ENCODE measurements around the gene TM4SF20. TPM values are rescaled to one million over a fixed set of nuclear protein-coding genes. Genes with fewer than 3 reads are reported as not detected.

TM4SF20 gene
- total and polyA plus RNA-seq, 10 of the 15 experiments (the other 5 are each of a cell fraction or from before 2014, with no cell fraction given): 0.04 to 0.07 TPM; not detected in 8

Other genes starting within 250 kb of the TM4SF20 start
Only the 7 nearest of the 8 such genes appear.
- 2.4 and 2.5 TPM in 2 replicates for gene COL4A4, start 215.1 kb downstream of the TM4SF20 start, total RNA-seq (2014; rRNA removed)
- gene COL4A4, start 215.1 kb downstream of the TM4SF20 start, total RNA-seq (2014; rRNA removed; fragmentation: Illumina TruSeq; extraction: Trizol): 2.0 and 2.6 TPM in 2 replicates
- 3.4 and 4.0 TPM in 2 replicates for gene COL4A4, start 215.1 kb downstream of the TM4SF20 start, total RNA-seq (2021)
- gene COL4A4, start 215.1 kb downstream of the TM4SF20 start, polyA plus RNA-seq (2011; rRNA removed): 0.19 and 0.26 TPM in 2 replicates
- gene COL4A4, start 215.1 kb downstream of the TM4SF20 start, polyA plus RNA-seq (2014; fragmentation: Illumina TruSeq; extraction: Trizol): 2.3 and 2.4 TPM in 2 replicates
- gene COL4A4, start 215.1 kb downstream of the TM4SF20 start, polyA plus RNA-seq (2014; fragmentation: Nextera tagmentation; extraction: Ambion mirVana): under 1 TPM; 0.42 to 0.48 TPM
- 1.9 TPM in 2 replicates for gene COL4A4, start 215.1 kb downstream of the TM4SF20 start, polyA plus RNA-seq (2014; rRNA removed)
- 1 to 10 TPM; 2.2 to 2.7 TPM for gene COL4A4, start 215.1 kb downstream of the TM4SF20 start, polyA plus RNA-seq (2016; fragmentation: Nextera tagmentation; extraction: Ambion mirVana)
- 7.9 and 11.6 TPM in 2 replicates for gene COL4A3, start 214.7 kb downstream of the TM4SF20 start, total RNA-seq (2014; rRNA removed)
- gene COL4A3, start 214.7 kb downstream of the TM4SF20 start, total RNA-seq (2014; rRNA removed; fragmentation: Illumina TruSeq; extraction: Trizol): 7.3 and 8.0 TPM in 2 replicates
- gene COL4A3, start 214.7 kb downstream of the TM4SF20 start, total RNA-seq (2021): 4.3 and 5.3 TPM in 2 replicates
- gene COL4A3, start 214.7 kb downstream of the TM4SF20 start, polyA plus RNA-seq (2011; rRNA removed): 0.33 and 0.34 TPM in 2 replicates
- gene COL4A3, start 214.7 kb downstream of the TM4SF20 start, polyA plus RNA-seq (2014; fragmentation: Illumina TruSeq; extraction: Trizol): 6.7 and 7.6 TPM in 2 replicates
- gene COL4A3, start 214.7 kb downstream of the TM4SF20 start, polyA plus RNA-seq (2014; fragmentation: Nextera tagmentation; extraction: Ambion mirVana): 1 to 10 TPM in 1 of 2 experiments, under 1 TPM in 1; 0.68 to 1.3 TPM
- gene COL4A3, start 214.7 kb downstream of the TM4SF20 start, polyA plus RNA-seq (2014; rRNA removed): 7.3 and 10.5 TPM in 2 replicates
- gene COL4A3, start 214.7 kb downstream of the TM4SF20 start, polyA plus RNA-seq (2016; fragmentation: Nextera tagmentation; extraction: Ambion mirVana): 1 to 10 TPM; 2.1 to 2.4 TPM
- 120 and 128 TPM in 2 replicates for gene MFF, start 54.1 kb downstream of the TM4SF20 start, total RNA-seq (2014; rRNA removed)
- 107 and 110 TPM in 2 replicates for gene MFF, start 54.1 kb downstream of the TM4SF20 start, total RNA-seq (2014; rRNA removed; fragmentation: Illumina TruSeq; extraction: Trizol)
- 68.5 and 72.1 TPM in 2 replicates for gene MFF, start 54.1 kb downstream of the TM4SF20 start, total RNA-seq (2021)
- 108 and 143 TPM in 2 replicates for gene MFF, start 54.1 kb downstream of the TM4SF20 start, polyA plus RNA-seq (2011; rRNA removed)
- 95.0 and 109 TPM in 2 replicates for gene MFF, start 54.1 kb downstream of the TM4SF20 start, polyA plus RNA-seq (2014; fragmentation: Illumina TruSeq; extraction: Trizol)
- 10 to 100 TPM; 19.6 to 35.0 TPM for gene MFF, start 54.1 kb downstream of the TM4SF20 start, polyA plus RNA-seq (2014; fragmentation: Nextera tagmentation; extraction: Ambion mirVana)
- gene MFF, start 54.1 kb downstream of the TM4SF20 start, polyA plus RNA-seq (2014; rRNA removed): 102 and 103 TPM in 2 replicates
- gene MFF, start 54.1 kb downstream of the TM4SF20 start, polyA plus RNA-seq (2016; fragmentation: Nextera tagmentation; extraction: Ambion mirVana): 100 to 1,000 TPM; 128 to 131 TPM
- gene SCYGR1, start 8.6 kb upstream of the TM4SF20 start, total RNA-seq (2014; rRNA removed): not detected in 2 replicates
- not detected in 2 replicates for gene SCYGR1, start 8.6 kb upstream of the TM4SF20 start, total RNA-seq (2014; rRNA removed; fragmentation: Illumina TruSeq; extraction: Trizol)
- not detected in 2 replicates for gene SCYGR1, start 8.6 kb upstream of the TM4SF20 start, total RNA-seq (2021)
- gene SCYGR1, start 8.6 kb upstream of the TM4SF20 start, polyA plus RNA-seq (2011; rRNA removed): not detected in 2 replicates
- gene SCYGR1, start 8.6 kb upstream of the TM4SF20 start, polyA plus RNA-seq (2014; fragmentation: Illumina TruSeq; extraction: Trizol): not detected in 2 replicates
- not detected for gene SCYGR1, start 8.6 kb upstream of the TM4SF20 start, polyA plus RNA-seq (2014; fragmentation: Nextera tagmentation; extraction: Ambion mirVana)
- gene SCYGR1, start 8.6 kb upstream of the TM4SF20 start, polyA plus RNA-seq (2014; rRNA removed): not detected in 2 replicates
- gene SCYGR1, start 8.6 kb upstream of the TM4SF20 start, polyA plus RNA-seq (2016; fragmentation: Nextera tagmentation; extraction: Ambion mirVana): not detected
- gene AGFG1, start 92.8 kb upstream of the TM4SF20 start, total RNA-seq (2014; rRNA removed): 97.1 and 100 TPM in 2 replicates
- 78.2 and 80.7 TPM in 2 replicates for gene AGFG1, start 92.8 kb upstream of the TM4SF20 start, total RNA-seq (2014; rRNA removed; fragmentation: Illumina TruSeq; extraction: Trizol)
- 108 and 113 TPM in 2 replicates for gene AGFG1, start 92.8 kb upstream of the TM4SF20 start, total RNA-seq (2021)
- gene AGFG1, start 92.8 kb upstream of the TM4SF20 start, polyA plus RNA-seq (2011; rRNA removed): 228 and 243 TPM in 2 replicates
- 78.4 and 96.3 TPM in 2 replicates for gene AGFG1, start 92.8 kb upstream of the TM4SF20 start, polyA plus RNA-seq (2014; fragmentation: Illumina TruSeq; extraction: Trizol)
- 10 to 100 TPM; 28.6 to 53.2 TPM for gene AGFG1, start 92.8 kb upstream of the TM4SF20 start, polyA plus RNA-seq (2014; fragmentation: Nextera tagmentation; extraction: Ambion mirVana)
- 76.3 and 82.7 TPM in 2 replicates for gene AGFG1, start 92.8 kb upstream of the TM4SF20 start, polyA plus RNA-seq (2014; rRNA removed)
- gene AGFG1, start 92.8 kb upstream of the TM4SF20 start, polyA plus RNA-seq (2016; fragmentation: Nextera tagmentation; extraction: Ambion mirVana): 1 to 10 TPM; 7.3 to 8.8 TPM
- gene SCYGR2, start 219.6 kb upstream of the TM4SF20 start, total RNA-seq (2014; rRNA removed): not detected in 2 replicates
- not detected in 2 replicates for gene SCYGR2, start 219.6 kb upstream of the TM4SF20 start, total RNA-seq (2014; rRNA removed; fragmentation: Illumina TruSeq; extraction: Trizol)
- gene SCYGR2, start 219.6 kb upstream of the TM4SF20 start, total RNA-seq (2021): not detected in 2 replicates
- gene SCYGR2, start 219.6 kb upstream of the TM4SF20 start, polyA plus RNA-seq (2011; rRNA removed): not detected in 2 replicates
- not detected in 2 replicates for gene SCYGR2, start 219.6 kb upstream of the TM4SF20 start, polyA plus RNA-seq (2014; fragmentation: Illumina TruSeq; extraction: Trizol)
- not detected for gene SCYGR2, start 219.6 kb upstream of the TM4SF20 start, polyA plus RNA-seq (2014; fragmentation: Nextera tagmentation; extraction: Ambion mirVana)
- gene SCYGR2, start 219.6 kb upstream of the TM4SF20 start, polyA plus RNA-seq (2014; rRNA removed): not detected in 2 replicates
- gene SCYGR2, start 219.6 kb upstream of the TM4SF20 start, polyA plus RNA-seq (2016; fragmentation: Nextera tagmentation; extraction: Ambion mirVana): not detected
- not detected in 2 replicates for gene SCYGR3, start 235.5 kb upstream of the TM4SF20 start, total RNA-seq (2014; rRNA removed)
- not detected in 2 replicates for gene SCYGR3, start 235.5 kb upstream of the TM4SF20 start, total RNA-seq (2014; rRNA removed; fragmentation: Illumina TruSeq; extraction: Trizol)
- not detected in 2 replicates for gene SCYGR3, start 235.5 kb upstream of the TM4SF20 start, total RNA-seq (2021)
- gene SCYGR3, start 235.5 kb upstream of the TM4SF20 start, polyA plus RNA-seq (2011; rRNA removed): not detected in 2 replicates
- gene SCYGR3, start 235.5 kb upstream of the TM4SF20 start, polyA plus RNA-seq (2014; fragmentation: Illumina TruSeq; extraction: Trizol): not detected in 2 replicates
- not detected for gene SCYGR3, start 235.5 kb upstream of the TM4SF20 start, polyA plus RNA-seq (2014; fragmentation: Nextera tagmentation; extraction: Ambion mirVana)
- not detected in 2 replicates for gene SCYGR3, start 235.5 kb upstream of the TM4SF20 start, polyA plus RNA-seq (2014; rRNA removed)
- not detected for gene SCYGR3, start 235.5 kb upstream of the TM4SF20 start, polyA plus RNA-seq (2016; fragmentation: Nextera tagmentation; extraction: Ambion mirVana)

All from GM12878 (cell line).